Measurements from ENCODE around the gene ADGRV1.

The ADGRV1 gene

DNA sequence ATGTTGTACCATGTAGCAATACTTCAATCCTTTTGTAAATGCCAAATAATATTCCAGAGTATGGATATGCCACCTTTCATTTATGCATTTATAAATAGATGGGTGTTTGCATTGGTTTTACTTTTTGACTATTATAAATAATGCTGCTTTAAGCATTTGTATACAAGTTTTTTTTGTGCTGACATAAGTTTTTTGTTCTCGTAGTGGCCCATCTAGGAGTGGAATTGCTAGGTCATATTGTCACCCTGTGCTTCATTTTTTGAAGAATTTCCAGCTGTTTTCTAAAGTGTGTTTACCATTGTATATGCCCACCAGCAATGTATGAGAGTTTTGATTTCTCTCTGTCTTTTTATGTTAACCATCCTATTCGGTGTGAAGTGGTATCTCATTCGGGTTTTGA, 6.9 kb downstream of the ADGRV1 start:
- no peak overlapping the region for H2AFZ ChIP-seq (ENCODE audit: low read depth, low read length, severe bottlenecking)
- H3K9me3 ChIP-seq (ENCODE audit: insufficient read depth, low read length) = no peaks in the 10 kb centered on the region
- H4K20me1 ChIP-seq (ENCODE audit: low read depth, low read length) = no peaks in the 10 kb centered on the region
- no peak overlapping the region for H3K4me3 ChIP-seq (ENCODE audit: insufficient read depth, low read length, poor library complexity, severe bottlenecking)
- H3F3A ChIP-seq (ENCODE audit: insufficient read depth) = no peaks in the 10 kb centered on the region
- H3K4me2 ChIP-seq (ENCODE audit: low read depth, low read length, poor library complexity, severe bottlenecking) = no peak overlapping the region
- no peaks in the 10 kb centered on the region for H3K27me3 ChIP-seq (ENCODE audit: low read length)
- H3K79me2 ChIP-seq (ENCODE audit: insufficient read depth, low read length) = no peaks in the 10 kb centered on the region
- no peaks in the 10 kb centered on the region for H3K9me2 ChIP-seq (replicated peaks; ENCODE audit: insufficient read depth, low read length)
- no peak overlapping the region for H3K9ac ChIP-seq (ENCODE audit: low read length)
- no peak overlapping the region for H3K27ac ChIP-seq (ENCODE audit: low read depth, low read length)
- no peaks in the 10 kb centered on the region for H3K36me3 ChIP-seq (ENCODE audit: low read length)
- TF ChIP-seq, protein P1, sequence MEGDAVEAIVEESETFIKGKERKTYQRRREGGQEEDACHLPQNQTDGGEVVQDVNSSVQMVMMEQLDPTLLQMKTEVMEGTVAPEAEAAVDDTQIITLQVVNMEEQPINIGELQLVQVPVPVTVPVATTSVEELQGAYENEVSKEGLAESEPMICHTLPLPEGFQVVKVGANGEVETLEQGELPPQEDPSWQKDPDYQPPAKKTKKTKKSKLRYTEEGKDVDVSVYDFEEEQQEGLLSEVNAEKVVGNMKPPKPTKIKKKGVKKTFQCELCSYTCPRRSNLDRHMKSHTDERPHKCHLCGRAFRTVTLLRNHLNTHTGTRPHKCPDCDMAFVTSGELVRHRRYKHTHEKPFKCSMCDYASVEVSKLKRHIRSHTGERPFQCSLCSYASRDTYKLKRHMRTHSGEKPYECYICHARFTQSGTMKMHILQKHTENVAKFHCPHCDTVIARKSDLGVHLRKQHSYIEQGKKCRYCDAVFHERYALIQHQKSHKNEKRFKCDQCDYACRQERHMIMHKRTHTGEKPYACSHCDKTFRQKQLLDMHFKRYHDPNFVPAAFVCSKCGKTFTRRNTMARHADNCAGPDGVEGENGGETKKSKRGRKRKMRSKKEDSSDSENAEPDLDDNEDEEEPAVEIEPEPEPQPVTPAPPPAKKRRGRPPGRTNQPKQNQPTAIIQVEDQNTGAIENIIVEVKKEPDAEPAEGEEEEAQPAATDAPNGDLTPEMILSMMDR (IDR thresholded peaks at IDR 0.05; ENCODE audit: insufficient read depth, low read length, poor library complexity, severe bottlenecking) = no peak
- no peak for TF ChIP-seq EZH2phosphoT487 (conservative IDR thresholded peaks at IDR 0.05; ENCODE audit: low read length)

DNA sequence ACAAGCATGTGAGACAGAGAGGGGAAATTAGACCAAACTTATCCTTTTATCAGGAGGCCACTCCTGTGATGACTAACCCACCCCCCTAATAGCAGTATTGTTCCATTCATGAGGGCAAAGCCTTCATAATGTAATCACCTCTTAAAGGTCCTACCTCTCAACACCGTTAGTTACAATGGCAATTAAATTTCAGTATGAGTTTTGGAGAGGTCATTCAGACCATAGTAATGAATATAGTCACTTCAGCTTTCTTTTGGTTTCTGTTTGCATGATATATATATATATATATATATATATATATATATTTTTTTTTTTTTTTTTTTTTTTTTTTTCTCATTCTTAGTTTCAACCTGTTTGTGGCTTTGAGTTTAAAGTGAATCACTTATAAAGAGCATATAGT, 10.5 kb downstream of the ADGRV1 start:
- Histone ChIP-seq H3K9me2 (replicated peaks; ENCODE audit: insufficient read depth, low read length) (no peaks in the 10 kb centered on the region), H4K20me1 (ENCODE audit: low read depth, low read length) (no peaks in the 10 kb centered on the region), H2AFZ (ENCODE audit: low read depth, low read length, severe bottlenecking) (no peak overlapping the region), H3K79me2 (ENCODE audit: insufficient read depth, low read length) (no peaks in the 10 kb centered on the region), H3K9ac (ENCODE audit: low read length) (no peak overlapping the region), H3K4me2 (ENCODE audit: low read depth, low read length, poor library complexity, severe bottlenecking) (no peak overlapping the region), H3K27me3 (ENCODE audit: low read length) (no peaks in the 10 kb centered on the region), H3F3A (ENCODE audit: insufficient read depth) (no peaks in the 10 kb centered on the region), H3K36me3 (ENCODE audit: low read length) (no peaks in the 10 kb centered on the region), H3K27ac (ENCODE audit: low read depth, low read length) (no peak overlapping the region), H3K9me3 (ENCODE audit: insufficient read depth, low read length) (no peaks in the 10 kb centered on the region), H3K4me3 (ENCODE audit: insufficient read depth, low read length, poor library complexity, severe bottlenecking) (no peak overlapping the region)
- TF ChIP-seq, protein P1 (IDR thresholded peaks at IDR 0.05; ENCODE audit: insufficient read depth, low read length, poor library complexity, severe bottlenecking) = no peak
- TF ChIP-seq EZH2phosphoT487 (conservative IDR thresholded peaks at IDR 0.05; ENCODE audit: low read length) = no peak

DNA sequence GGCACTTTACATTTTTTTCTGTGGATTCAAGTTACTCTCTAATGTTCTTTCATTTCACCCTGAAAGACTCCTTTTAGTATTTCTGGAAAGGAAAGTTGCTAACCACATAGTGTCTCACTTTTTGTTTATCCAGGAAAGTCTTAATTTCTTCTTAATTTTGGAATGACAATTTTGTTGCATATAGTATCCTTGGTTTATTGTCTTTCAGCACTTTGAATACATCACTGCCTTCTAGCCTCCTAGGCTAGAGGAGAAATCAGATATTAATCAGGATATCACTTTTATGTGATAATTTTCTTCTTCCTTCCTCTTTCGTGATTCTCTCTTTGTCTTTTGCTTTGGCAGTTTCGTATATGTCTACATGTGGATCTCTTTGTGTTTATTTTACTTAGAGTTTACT, 11.4 kb downstream of the ADGRV1 start:
- no peaks in the 10 kb centered on the region for H3K9me2 ChIP-seq (replicated peaks; ENCODE audit: insufficient read depth, low read length)
- no peak overlapping the region for H3K4me2 ChIP-seq (ENCODE audit: low read depth, low read length, poor library complexity, severe bottlenecking)
- no peaks in the 10 kb centered on the region for H3K9me3 ChIP-seq (ENCODE audit: insufficient read depth, low read length)
- H3F3A ChIP-seq (ENCODE audit: insufficient read depth) = no peaks in the 10 kb centered on the region
- H3K4me3 ChIP-seq (ENCODE audit: insufficient read depth, low read length, poor library complexity, severe bottlenecking) = no peak overlapping the region
- no peak overlapping the region for H3K27ac ChIP-seq (ENCODE audit: low read depth, low read length)
- H3K27me3 ChIP-seq (ENCODE audit: low read length) = no peaks in the 10 kb centered on the region
- no peaks in the 10 kb centered on the region for H3K79me2 ChIP-seq (ENCODE audit: insufficient read depth, low read length)
- H3K9ac ChIP-seq (ENCODE audit: low read length) = no peak overlapping the region
- TF ChIP-seq EZH2phosphoT487 (conservative IDR thresholded peaks at IDR 0.05; ENCODE audit: low read length) = no peak
- TF ChIP-seq, protein P1 (IDR thresholded peaks at IDR 0.05; ENCODE audit: insufficient read depth, low read length, poor library complexity, severe bottlenecking) = no peak
- H4K20me1 ChIP-seq (ENCODE audit: low read depth, low read length) = no peaks in the 10 kb centered on the region
- H3K36me3 ChIP-seq (ENCODE audit: low read length) = no peaks in the 10 kb centered on the region
- no peak overlapping the region for H2AFZ ChIP-seq (ENCODE audit: low read depth, low read length, severe bottlenecking)

All from SU-DHL-6 (cell line).